OCI-LY3 (cell line): ENCODE results near the gene LINGO1.

ENCODE experiments used
- EZH2phosphoT487 ChIP-seq: fragments of 200-600 bp; shearing (Covaris generic); IDR thresholded peaks from 2 replicates; pipeline ENCODE4 v1.6.1; 2018; ENCODE audit warnings: antibody characterized with exemption, mixed run types, low read depth
- TF ChIP-seq, protein P1 (sequence below): fragments of 200-600, 300-600 bp; sonication (generic); IDR thresholded peaks from 2 replicates; pipeline ENCODE4 v1.5.1; 2014; ENCODE audit warnings: antibody characterized with exemption, low read length, low read depth

DNA sequence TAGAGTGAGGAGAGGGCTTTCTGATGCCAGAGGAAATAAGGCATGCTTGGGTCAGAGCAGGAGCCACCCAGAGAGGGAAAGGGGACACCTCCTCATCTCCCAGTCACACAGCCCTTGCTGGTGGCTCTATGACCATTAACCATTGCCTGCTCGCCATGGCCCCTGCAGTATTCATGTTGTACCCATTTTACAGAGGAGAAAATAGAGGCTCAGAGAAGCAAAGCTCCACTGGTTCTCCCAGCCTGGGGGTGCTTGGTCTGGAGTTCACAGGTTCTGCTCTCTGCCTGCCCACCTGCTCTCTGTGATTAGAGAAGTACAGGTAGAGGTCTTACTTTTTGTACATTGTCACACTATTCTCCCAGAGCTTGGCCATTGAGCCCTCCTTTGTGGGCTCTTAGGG lies 56.2 kb downstream of the LINGO1 start:
- TF ChIP-seq, protein P1, sequence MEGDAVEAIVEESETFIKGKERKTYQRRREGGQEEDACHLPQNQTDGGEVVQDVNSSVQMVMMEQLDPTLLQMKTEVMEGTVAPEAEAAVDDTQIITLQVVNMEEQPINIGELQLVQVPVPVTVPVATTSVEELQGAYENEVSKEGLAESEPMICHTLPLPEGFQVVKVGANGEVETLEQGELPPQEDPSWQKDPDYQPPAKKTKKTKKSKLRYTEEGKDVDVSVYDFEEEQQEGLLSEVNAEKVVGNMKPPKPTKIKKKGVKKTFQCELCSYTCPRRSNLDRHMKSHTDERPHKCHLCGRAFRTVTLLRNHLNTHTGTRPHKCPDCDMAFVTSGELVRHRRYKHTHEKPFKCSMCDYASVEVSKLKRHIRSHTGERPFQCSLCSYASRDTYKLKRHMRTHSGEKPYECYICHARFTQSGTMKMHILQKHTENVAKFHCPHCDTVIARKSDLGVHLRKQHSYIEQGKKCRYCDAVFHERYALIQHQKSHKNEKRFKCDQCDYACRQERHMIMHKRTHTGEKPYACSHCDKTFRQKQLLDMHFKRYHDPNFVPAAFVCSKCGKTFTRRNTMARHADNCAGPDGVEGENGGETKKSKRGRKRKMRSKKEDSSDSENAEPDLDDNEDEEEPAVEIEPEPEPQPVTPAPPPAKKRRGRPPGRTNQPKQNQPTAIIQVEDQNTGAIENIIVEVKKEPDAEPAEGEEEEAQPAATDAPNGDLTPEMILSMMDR = no peak
- no peak for TF ChIP-seq EZH2phosphoT487
